Upper lobe of left lung (tissue), 4 donors: ENCODE results near the gene SRPK1.

Source experiments
- CTCF ChIP-seq, 6 experiments: fragments of 450-650 bp in 4 of 6; fragments of 200-600 bp in 2 of 6; sonication (generic) in 2 of 6; IDR thresholded peaks; one replicate each; pipeline ENCODE4 v1.5.1; 2016 to 2019; ENCODE audit warnings: antibody characterized with exemption in 6 of 6
- POLR2A ChIP-seq, 4 donors: fragments of 450-650 bp; IDR thresholded peaks; one replicate each; pipeline ENCODE4 v1.5.1; 2016 to 2017; ENCODE audit warnings: antibody characterized with exemption in 4 of 4, mild to moderate bottlenecking in 2 of 4
- POLR2AphosphoS5 ChIP-seq, 2 donors: sonication (generic); formaldehyde crosslinking; IDR thresholded peaks; one replicate each; pipeline ENCODE4 v1.5.1; 2017; ENCODE audit warnings: antibody characterized with exemption in 2 of 2

DNA sequence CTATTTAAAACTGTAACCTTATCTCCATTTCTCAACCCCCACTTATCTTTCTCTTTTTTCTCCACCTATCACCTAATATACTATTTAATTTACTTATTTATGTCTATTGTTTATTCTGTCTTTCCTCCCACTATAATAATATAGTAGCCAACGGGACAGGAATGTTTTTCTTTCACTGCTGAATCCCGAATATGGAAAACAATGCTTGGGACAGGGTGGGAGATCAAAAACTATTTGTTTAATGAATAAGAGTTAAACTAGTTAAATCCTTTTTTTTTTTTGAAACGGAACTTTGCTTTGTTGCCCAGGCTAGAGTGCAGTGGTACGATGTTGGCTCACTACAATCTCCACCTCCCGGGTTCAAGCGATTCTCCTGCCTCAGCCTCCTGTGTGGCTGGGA lies 6.4 kb downstream of the SRPK1 start:
- TF ChIP-seq CTCF (IDR thresholded peaks at IDR 0.05), result no peak
- no peak for TF ChIP-seq POLR2AphosphoS5 (IDR thresholded peaks at IDR 0.05)
- TF ChIP-seq POLR2A (IDR thresholded peaks at IDR 0.05), result no peak
